ENCODE results near the gene HIP1.

HIP1 gene

DNA sequence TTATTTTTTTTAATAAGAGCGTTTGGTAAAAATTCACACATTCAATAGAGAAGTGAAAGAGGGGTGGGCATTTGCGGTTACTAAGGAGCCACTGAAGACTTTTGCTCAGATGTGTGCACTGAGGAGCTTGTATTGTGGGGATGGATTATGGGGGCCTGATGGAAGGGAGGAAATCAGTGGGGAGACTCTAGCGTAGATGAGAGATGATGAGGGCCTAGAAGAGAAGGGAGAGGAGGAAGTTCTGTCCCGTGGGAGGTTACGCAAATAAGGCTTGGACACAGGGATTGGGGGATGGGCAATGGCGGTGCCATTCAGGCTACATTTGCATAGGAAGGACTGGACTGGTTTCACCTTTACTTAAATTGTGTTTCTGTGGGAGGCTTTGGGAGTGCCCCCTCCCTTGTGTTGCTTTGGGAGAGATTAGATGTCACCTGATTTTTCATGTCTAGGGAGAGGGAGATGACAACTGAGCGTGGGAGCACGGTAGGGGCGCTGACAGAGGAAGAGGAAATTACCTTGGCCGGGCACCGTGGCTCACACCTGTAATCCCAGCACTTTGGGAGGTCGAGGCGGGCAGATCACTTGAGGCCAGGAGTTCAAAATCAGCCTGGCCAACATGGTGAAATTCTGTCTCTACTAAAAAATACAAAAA, 2.2 kb upstream of the HIP1 start:
- H3K27ac ChIP-seq = no peak overlapping the region
- TF ChIP-seq ZFX (IDR thresholded peaks at IDR 0.05; ENCODE audit: borderline replicate concordance) = no peak
- TF ChIP-seq, protein P1, sequence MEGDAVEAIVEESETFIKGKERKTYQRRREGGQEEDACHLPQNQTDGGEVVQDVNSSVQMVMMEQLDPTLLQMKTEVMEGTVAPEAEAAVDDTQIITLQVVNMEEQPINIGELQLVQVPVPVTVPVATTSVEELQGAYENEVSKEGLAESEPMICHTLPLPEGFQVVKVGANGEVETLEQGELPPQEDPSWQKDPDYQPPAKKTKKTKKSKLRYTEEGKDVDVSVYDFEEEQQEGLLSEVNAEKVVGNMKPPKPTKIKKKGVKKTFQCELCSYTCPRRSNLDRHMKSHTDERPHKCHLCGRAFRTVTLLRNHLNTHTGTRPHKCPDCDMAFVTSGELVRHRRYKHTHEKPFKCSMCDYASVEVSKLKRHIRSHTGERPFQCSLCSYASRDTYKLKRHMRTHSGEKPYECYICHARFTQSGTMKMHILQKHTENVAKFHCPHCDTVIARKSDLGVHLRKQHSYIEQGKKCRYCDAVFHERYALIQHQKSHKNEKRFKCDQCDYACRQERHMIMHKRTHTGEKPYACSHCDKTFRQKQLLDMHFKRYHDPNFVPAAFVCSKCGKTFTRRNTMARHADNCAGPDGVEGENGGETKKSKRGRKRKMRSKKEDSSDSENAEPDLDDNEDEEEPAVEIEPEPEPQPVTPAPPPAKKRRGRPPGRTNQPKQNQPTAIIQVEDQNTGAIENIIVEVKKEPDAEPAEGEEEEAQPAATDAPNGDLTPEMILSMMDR (IDR thresholded peaks at IDR 0.05) = no peak

DNA sequence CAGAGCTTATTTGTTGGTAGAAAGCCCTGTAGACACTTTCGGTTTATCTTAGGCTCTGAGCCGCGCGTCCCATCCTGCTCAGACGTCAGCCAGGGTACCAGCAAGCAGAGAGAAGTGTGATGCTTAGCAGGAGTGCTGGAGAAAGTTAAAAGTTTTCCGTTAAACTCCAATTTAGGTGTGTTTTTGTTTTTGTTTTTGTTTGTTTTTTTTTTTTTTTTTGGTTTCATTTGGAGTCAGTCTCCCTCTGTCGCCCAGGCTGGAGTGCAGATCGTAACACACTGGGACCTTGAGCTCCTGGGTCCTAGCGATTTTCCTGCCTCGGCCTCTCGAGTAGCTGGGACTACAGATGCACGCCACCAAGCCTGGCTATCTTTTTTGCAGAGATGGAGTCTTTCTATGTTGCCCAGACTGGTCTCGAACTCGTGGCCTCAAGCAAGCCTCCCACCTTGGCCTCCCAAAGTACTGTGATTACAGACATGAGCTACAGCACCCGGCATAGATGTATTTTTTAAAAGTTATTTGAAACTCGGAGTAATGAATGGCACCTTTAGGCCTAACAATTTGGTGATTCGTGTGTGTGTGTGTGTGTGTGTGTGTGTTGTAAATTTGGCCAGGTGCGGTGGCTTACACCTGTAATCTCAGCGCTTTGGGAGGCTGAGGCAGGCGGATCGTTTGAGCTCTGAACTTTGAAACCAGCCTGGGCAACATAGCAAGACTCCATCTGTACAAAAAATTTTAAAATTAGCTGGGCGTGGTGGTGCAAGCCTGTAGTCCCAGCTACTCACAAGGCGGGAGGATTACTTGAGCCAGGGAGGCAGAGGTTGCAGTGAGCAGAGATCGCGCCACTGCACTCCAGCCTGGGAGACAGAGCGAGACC, 1.3 kb upstream of the HIP1 start:
- no peak for TF ChIP-seq ZFX (IDR thresholded peaks at IDR 0.05; ENCODE audit: borderline replicate concordance)
- TF ChIP-seq, protein P1 (IDR thresholded peaks at IDR 0.05) = no peak
- peak overlapping the region; percentile 49 for H3K27ac ChIP-seq

DNA sequence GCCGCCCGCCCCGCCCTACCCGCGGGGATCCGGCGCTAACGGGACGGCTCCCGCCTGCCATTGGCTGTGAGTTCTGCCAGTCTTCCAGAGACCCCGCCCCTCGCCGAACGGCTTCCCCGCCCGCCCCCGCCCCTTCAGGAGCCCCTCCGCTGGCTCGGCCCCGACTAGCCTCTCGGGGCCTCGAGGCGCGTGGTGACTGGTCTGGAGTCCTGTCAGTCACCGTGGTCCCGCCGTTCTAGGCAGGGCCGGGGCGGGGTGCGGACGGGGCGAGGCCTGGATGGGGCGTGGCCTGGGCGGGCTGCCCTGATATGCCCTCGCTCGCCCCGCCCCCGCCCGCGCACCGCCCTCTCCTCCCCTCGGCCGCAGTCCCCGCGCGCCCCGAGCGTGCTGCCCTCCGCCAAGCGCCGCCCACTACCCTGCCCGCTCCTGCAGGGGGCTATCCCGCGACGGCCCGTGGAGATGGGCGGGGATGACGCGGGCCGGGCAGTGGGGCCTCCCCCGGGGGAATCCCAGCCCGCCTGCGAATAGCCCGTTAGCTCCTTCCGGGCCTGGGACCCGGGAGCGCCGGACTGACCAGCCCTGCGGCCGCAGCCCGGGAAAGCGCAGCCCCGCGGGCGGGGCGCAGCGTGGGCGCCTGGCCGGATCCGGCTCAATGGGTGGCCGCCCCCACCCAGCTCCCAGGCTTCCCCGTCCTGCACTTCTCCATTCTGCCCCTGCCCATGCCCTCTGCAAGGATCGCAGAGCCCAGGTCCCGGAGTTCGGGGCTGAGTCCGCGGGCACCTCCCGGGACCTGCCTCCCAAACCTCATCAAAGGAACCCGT, 444 bp upstream of the HIP1 start:
- no peak for TF ChIP-seq ZFX (IDR thresholded peaks at IDR 0.05; ENCODE audit: borderline replicate concordance)
- TF ChIP-seq, protein P1 (IDR thresholded peaks at IDR 0.05) = no peak
- H3K27ac ChIP-seq = peak overlapping the region; percentile 49

DNA sequence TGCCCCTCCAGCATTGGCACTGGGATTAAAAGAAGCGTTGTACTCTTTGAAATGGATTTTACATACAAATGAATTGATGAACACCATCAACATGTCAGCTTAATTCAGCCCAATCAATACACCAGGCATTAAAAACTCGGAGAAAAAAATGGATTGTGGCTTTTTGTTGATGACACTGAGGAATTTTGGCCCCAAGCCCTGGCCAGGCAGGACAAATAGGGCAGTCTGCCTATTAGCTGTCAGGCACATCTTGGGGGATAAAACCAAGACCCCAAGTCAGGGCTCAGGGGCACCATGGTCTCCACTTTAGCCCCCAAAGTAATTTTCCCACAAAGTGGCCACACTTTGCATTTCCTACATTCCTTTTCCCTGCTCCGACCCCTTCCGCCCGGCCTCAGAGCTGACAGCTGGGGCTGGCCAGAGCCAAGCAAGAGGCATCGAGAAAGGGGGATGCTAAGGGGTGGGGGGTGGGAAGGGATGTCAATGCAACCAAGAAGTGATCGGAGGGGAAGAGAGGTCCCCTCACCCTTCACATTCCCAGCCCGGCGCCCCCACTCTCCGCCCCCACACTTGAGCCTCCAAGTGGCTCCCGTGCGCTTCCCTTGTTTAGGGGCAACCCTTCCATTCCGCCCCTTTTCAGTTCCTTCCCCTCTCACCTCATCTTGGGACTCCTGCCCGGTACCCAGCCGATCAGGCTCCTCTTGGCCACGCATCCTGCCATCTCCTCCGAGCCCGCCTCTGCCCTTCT, 711 bp downstream of the HIP1 start:
- TF ChIP-seq, protein P1 (IDR thresholded peaks at IDR 0.05) = no peak
- TF ChIP-seq ZFX (IDR thresholded peaks at IDR 0.05; ENCODE audit: borderline replicate concordance) = no peak
- no peak overlapping the region for H3K27ac ChIP-seq

DNA sequence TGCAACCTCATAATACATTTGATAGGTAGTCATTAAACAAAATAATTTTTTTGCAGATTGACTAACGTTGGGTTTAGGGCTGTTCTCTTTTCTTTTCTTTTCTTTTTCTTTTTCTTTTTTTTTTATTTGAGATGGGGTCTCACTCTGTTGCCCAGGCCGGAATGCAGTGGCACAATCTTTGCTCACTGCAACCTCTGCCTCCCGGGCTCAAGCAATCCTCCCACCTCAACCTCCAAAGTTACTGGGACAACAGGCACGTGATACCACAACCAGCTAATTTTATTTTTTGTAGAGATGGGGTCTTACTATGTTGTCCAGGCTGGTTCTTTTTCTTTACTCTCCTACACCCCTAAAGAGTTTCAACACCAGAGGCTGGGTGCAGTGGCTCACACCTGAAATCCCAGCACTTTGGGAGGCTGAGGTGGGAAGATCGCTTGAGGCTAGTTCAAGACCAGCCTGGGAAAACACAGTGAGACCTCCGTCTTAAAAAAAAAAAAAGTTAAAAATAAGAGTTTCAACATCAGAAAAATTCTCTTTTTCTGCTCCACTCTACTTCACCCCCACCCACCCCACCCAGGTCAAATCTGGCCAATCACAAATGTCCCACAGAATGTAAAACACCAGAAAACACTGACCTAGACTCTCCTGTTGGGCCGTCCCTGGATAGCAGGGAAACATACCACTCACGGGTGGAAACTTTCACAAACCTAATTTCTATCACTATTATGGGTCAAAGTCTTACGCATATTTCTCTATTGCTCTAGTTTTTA, 3.0 kb downstream of the HIP1 start:
- TF ChIP-seq, protein P1 (IDR thresholded peaks at IDR 0.05) = no peak
- TF ChIP-seq ZFX (IDR thresholded peaks at IDR 0.05; ENCODE audit: borderline replicate concordance) = no peak

More for the DNA sequence above, 3.0 kb downstream of the HIP1 start:
- H3K27ac ChIP-seq = no peak overlapping the region
